Upper lobe of right lung (tissue), 1 donor: ENCODE data around the gene SLC25A3. TPM values are rescaled to one million over a fixed set of nuclear protein-coding genes. Genes with fewer than 3 reads are reported as not detected.
"Not testable (repeated sequence)": the region's sequence is repeated elsewhere in the genome, so short reads cannot be mapped to it uniquely, and the experiment has no call there.

Experiments
- ATAC-seq: fragments of 200-7000 bp; cut with Tn5 transposase; one replicate; pipeline ENCODE4 v1.9.1; 2020; ENCODE audit warnings: mild to moderate bottlenecking, moderate library complexity
- DNase-seq: peaks from one replicate; pipeline ENCODE4 v3.0.0-alpha.2; 2020
- H3K27ac ChIP-seq: fragments of 200-600 bp; one replicate; pipeline ENCODE4 v1.8.0; 2022
- H3K27me3 ChIP-seq: fragments of 200-600 bp; one replicate; pipeline ENCODE4 v1.8.0; 2022; ENCODE audit warnings: mild to moderate bottlenecking
- H3K36me3 ChIP-seq: fragments of 200-600 bp; one replicate; pipeline ENCODE4 v1.8.0; 2022
- H3K4me1 ChIP-seq: fragments of 200-600 bp; one replicate; pipeline ENCODE4 v1.8.0; 2022
- H3K4me3 ChIP-seq: fragments of 200-600 bp; one replicate; pipeline ENCODE4 v1.8.0; 2022; ENCODE audit warnings: mild to moderate bottlenecking
- H3K9me3 ChIP-seq: fragments of 200-600 bp; one replicate; pipeline ENCODE4 v1.8.0; 2022
- CTCF ChIP-seq: fragments of 200-600 bp; IDR thresholded peaks from one replicate; pipeline ENCODE4 v1.8.0; 2022; ENCODE audit warnings: antibody characterized with exemption
- intact Hi-C: fragments of 100-400 bp; cut with DNase I; formaldehyde crosslinking; loops from one replicate; pipeline ENCODE4 v1.11.0; 2022
- total RNA-seq: library from RNA; stranded (reverse); fragmentation: NEBNext Ultra II Directional; extraction: Animal tissue kit (Norgen Biotek cat#: 25700); gene quantifications from one replicate; pipeline ENCODE4 v1.2.1, GENCODE V29; 2021
- donor health status: DM: no; HTN: yes; CAD: no; lungs with severe emphysema.

SLC25A3 gene
- total RNA-seq, 1 donor from 2014 or later = 355 TPM

DNA sequence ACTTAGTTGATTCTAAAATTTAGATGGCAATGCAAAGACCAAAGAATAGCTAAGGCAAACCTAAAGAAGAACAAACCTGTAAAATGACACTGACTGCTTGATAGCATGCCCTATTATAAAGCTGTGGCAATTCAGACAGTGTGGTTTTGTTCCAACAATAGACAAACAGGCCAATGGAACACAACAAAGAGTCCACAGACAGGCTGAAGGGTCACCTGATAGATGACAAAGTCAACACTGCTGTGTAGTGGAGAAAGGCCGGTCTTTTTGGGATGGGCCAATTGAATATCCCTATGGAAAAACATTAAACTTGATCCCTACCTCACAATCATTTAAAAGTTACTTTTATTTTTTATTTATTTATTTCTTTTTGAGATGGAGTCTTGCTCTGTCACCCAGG is 33.8 kb upstream of the SLC25A3 start:
- H3K27me3 ChIP-seq = no peaks in the 10 kb centered on the region
- H3K27ac ChIP-seq = no peak overlapping the region
- no peaks in the 10 kb centered on the region for H3K9me3 ChIP-seq
- no peak overlapping the region for H3K4me3 ChIP-seq
- intact Hi-C loops = no loop called here
- H3K36me3 ChIP-seq = no peaks in the 10 kb centered on the region
- TF ChIP-seq CTCF = no peak
- H3K4me1 ChIP-seq = no peaks in the 10 kb centered on the region
- no peak for ATAC-seq
- DNase-seq = no peak

- H3K4me3 ChIP-seq = no peak overlapping the region
- no peak for TF ChIP-seq CTCF
- intact Hi-C loops = no loop called here
- no peaks in the 10 kb centered on the region for H3K4me1 ChIP-seq
- no peaks in the 10 kb centered on the region for H3K27me3 ChIP-seq
- no peaks in the 10 kb centered on the region for H3K9me3 ChIP-seq
- DNase-seq (no peak), ATAC-seq (no peak)
- H3K27ac ChIP-seq = no peak overlapping the region
- H3K36me3 ChIP-seq = no peaks in the 10 kb centered on the region
Measured at GRCh38 chr12:98561846-98562245, 31.6 kb upstream of the SLC25A3 start.

- no peaks in the 10 kb centered on the region for H3K9me3 ChIP-seq
- intact Hi-C loops = no loop called here
Measured at GRCh38 chr12:98572010-98572409, 21.5 kb upstream of the SLC25A3 start.

GRCh38 chr12:98574110-98574509 is 19.4 kb upstream of the SLC25A3 start:
- no peak for TF ChIP-seq CTCF
- no peak for DNase-seq
- H3K9me3 ChIP-seq = no peaks in the 10 kb centered on the region
- no peaks in the 10 kb centered on the region for H3K4me1 ChIP-seq
- intact Hi-C loops = no loop called here
- ATAC-seq = no peak
- H3K27me3 ChIP-seq = no peaks in the 10 kb centered on the region
- H3K36me3 ChIP-seq = no peaks in the 10 kb centered on the region
- H3K27ac ChIP-seq = no peak overlapping the region
- no peak overlapping the region for H3K4me3 ChIP-seq

More at GRCh38 chr12:98572010-98572409, 21.5 kb upstream of the SLC25A3 start:
- H3K36me3 ChIP-seq = no peaks in the 10 kb centered on the region
- peak; percentile 10 for TF ChIP-seq CTCF
- H3K4me1 ChIP-seq = no peaks in the 10 kb centered on the region
- DNase-seq = no peak
- no peak overlapping the region for H3K27ac ChIP-seq
- H3K27me3 ChIP-seq = no peaks in the 10 kb centered on the region
- ATAC-seq = no peak
- H3K4me3 ChIP-seq = no peak overlapping the region

DNA sequence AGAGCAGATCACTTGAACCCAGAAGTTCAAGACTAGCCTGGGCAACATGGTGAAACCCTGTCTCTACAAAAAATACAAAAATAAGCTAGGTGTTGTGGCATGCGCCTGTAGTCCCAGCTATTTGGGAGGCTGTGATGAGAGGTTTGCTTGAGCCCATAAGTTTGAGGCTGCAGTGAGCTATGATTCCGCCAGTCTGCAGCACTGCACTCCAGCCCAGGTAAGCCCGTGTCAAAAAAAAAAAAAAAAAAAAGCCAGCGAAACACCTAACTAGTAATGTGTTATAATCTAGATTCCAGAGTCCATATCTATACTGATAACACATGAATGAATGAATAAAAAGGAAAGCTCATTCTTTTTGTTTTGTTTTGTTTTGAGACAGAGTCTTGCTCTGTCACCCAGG is 18.5 kb upstream of the SLC25A3 start:
- Histone ChIP-seq H3K27ac (no peak overlapping the region), H3K36me3 (no peaks in the 10 kb centered on the region), H3K4me3 (no peak overlapping the region), H3K4me1 (no peaks in the 10 kb centered on the region), H3K27me3 (no peaks in the 10 kb centered on the region), H3K9me3 (no peaks in the 10 kb centered on the region)
- intact Hi-C loops = no loop called here
- no peak for ATAC-seq
- TF ChIP-seq CTCF = no peak
- no peak for DNase-seq

DNA sequence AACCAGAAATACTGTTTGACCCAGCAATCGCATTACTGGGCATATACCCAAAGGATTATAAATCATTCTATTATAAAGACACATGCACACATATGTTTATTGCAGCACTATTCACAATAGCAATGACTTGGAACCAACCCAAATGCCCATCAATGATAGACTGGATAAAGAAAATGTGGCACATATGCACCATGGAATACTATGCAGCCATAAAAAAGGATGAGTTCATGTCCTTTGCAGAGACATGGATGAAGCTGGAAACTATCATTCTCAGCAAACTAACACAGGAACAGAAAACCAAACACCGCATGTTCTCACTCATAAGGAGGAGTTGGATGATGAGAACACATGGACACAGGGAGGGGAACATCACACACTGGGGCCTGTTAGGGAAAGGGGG is 16.7 kb upstream of the SLC25A3 start:
- intact Hi-C loops, ATAC-seq, H3K4me1 ChIP-seq, H3K36me3 ChIP-seq, H3K27ac ChIP-seq, H3K4me3 ChIP-seq, H3K27me3 ChIP-seq, H3K9me3 ChIP-seq, DNase-seq: not testable (repeated sequence)
